HG02943 (cell line): ENCODE results near the gene LPP.

Source experiments
- ATAC-seq: cut with Tn5 transposase; IDR thresholded peaks from one replicate; pipeline ENCODE4 v1.9.1; 2021; ENCODE audit warnings: mild to moderate bottlenecking, low read depth, moderate library complexity; ENCODE audit not compliant: unreplicated experiment

Gene LPP

GRCh38 chr3:188383748-188384147 lies 229.8 kb downstream of the LPP start:
- no peak for ATAC-seq

GRCh38 chr3:188385295-188385694 lies 231.3 kb downstream of the LPP start:
- ATAC-seq = no peak

GRCh38 chr3:188389711-188390342 lies 235.9 kb downstream of the LPP start:
- ATAC-seq = peak; percentile 59

GRCh38 chr3:188390343-188390718 lies 236.4 kb downstream of the LPP start:
- no peak for ATAC-seq

GRCh38 chr3:188390775-188391443 lies 237.0 kb downstream of the LPP start:
- no peak for ATAC-seq

- no peak for ATAC-seq
Measured at GRCh38 chr3:188391592-188391991, 237.6 kb downstream of the LPP start.

GRCh38 chr3:188392076-188392475 lies 238.1 kb downstream of the LPP start:
- ATAC-seq = no peak

- ATAC-seq = no peak
Measured at GRCh38 chr3:188394623-188395022, 240.7 kb downstream of the LPP start.

- no peak for ATAC-seq
Measured at GRCh38 chr3:188396251-188396650, 242.3 kb downstream of the LPP start.

- ATAC-seq = no peak
Measured at GRCh38 chr3:188396900-188397299, 242.9 kb downstream of the LPP start.

GRCh38 chr3:188397766-188398705 lies 244.1 kb downstream of the LPP start:
- ATAC-seq = no peak

- peak; percentile 90 for ATAC-seq
Measured at GRCh38 chr3:188400494-188401243, 246.7 kb downstream of the LPP start.

- ATAC-seq = no peak
Measured at GRCh38 chr3:188401244-188401993, 247.5 kb downstream of the LPP start.

- ATAC-seq = no peak
Measured at GRCh38 chr3:188402229-188402628, 248.3 kb downstream of the LPP start.

GRCh38 chr3:188403404-188403803 lies 249.4 kb downstream of the LPP start:
- ATAC-seq = no peak

GRCh38 chr3:188404124-188404523 lies 250.2 kb downstream of the LPP start:
- no peak for ATAC-seq

GRCh38 chr3:188404701-188405100 lies 250.7 kb downstream of the LPP start:
- ATAC-seq = no peak

GRCh38 chr3:188407158-188407880 lies 253.4 kb downstream of the LPP start:
- no peak for ATAC-seq

GRCh38 chr3:188408831-188409230 lies 254.9 kb downstream of the LPP start:
- no peak for ATAC-seq
